Loucy (cell line): ENCODE data around the gene IL20.
A peak's percentile ranks its signal among the peaks of the same experiment; 100 is the strongest.

ENCODE experiments used
- H2AFZ ChIP-seq: fragments of 200-600 bp; sonication (generic); 2 replicates; pipeline ENCODE4 v1.6.0; 2016; ENCODE audit warnings: antibody characterized with exemption, mild to moderate bottlenecking, low read length, moderate library complexity
- H3F3A ChIP-seq: fragments of 200-600 bp; 2 replicates; pipeline ENCODE4 v1.6.0; 2016; ENCODE audit warnings: antibody characterized with exemption, low read depth, mild to moderate bottlenecking
- H3K27me3 ChIP-seq: fragments of 200-600 bp; sonication (generic); 2 replicates; pipeline ENCODE4 v1.6.1; 2014; ENCODE audit warnings: low read length, mild to moderate bottlenecking; ENCODE audit not compliant: insufficient read depth, poor library complexity, severe bottlenecking
- H3K36me3 ChIP-seq: fragments of 200-600 bp; sonication (generic); 2 replicates; pipeline ENCODE4 v1.6.1; 2016; ENCODE audit warnings: low read length; ENCODE audit not compliant: insufficient read depth
- H3K4me1 ChIP-seq: fragments of 200-600 bp; sonication (generic); 2 replicates; pipeline ENCODE4 v1.5.1; 2014; ENCODE audit warnings: low read length, mild to moderate bottlenecking; ENCODE audit not compliant: insufficient read depth, poor library complexity, severe bottlenecking
- H3K4me2 ChIP-seq: fragments of 200-600 bp; sonication (generic); 2 replicates; pipeline ENCODE4 v1.6.0; 2014; ENCODE audit warnings: antibody characterized with exemption, low read length, low read depth, mild to moderate bottlenecking; ENCODE audit not compliant: poor library complexity, severe bottlenecking
- H3K4me3 ChIP-seq: fragments of 200-600 bp; sonication (generic); 2 replicates; pipeline ENCODE4 v1.5.1; 2014; ENCODE audit warnings: low read length, mild to moderate bottlenecking, mixed read lengths; ENCODE audit not compliant: poor library complexity, severe bottlenecking
- H3K79me2 ChIP-seq: fragments of 200-600 bp; sonication (generic); 2 replicates; pipeline ENCODE4 v1.6.1; 2014; ENCODE audit warnings: low read length; ENCODE audit not compliant: insufficient read depth
- H3K9ac ChIP-seq: fragments of 200-600 bp; sonication (generic); 2 replicates; pipeline ENCODE4 v1.6.0; 2014; ENCODE audit warnings: mild to moderate bottlenecking, low read depth, low read length, moderate library complexity; ENCODE audit not compliant: poor library complexity, severe bottlenecking
- H3K9me2 ChIP-seq: fragments of 200-600 bp; sonication (generic); replicated peaks from 2 replicates; pipeline ENCODE4 v1.6.1; 2016; ENCODE audit warnings: low read depth, low read length, mixed read lengths
- H3K9me3 ChIP-seq: fragments of 200-600 bp; sonication (generic); 2 replicates; pipeline ENCODE4 v1.6.1; 2014; ENCODE audit warnings: mild to moderate bottlenecking, antibody characterized with exemption, low read length, low read depth; ENCODE audit not compliant: insufficient read depth
- H4K20me1 ChIP-seq: fragments of 200-600 bp; sonication (generic); 2 replicates; pipeline ENCODE4 v1.6.0; 2014; ENCODE audit warnings: antibody characterized with exemption, low read length, mild to moderate bottlenecking; ENCODE audit not compliant: insufficient read depth, poor library complexity, severe bottlenecking
- CTCF ChIP-seq: fragments of 200-600 bp; sonication (generic); conservative IDR thresholded peaks from 2 replicates; pipeline ENCODE4 v1.5.1; 2014; ENCODE audit warnings: mild to moderate bottlenecking, antibody characterized with exemption, low read length
- EZH2phosphoT487 ChIP-seq: fragments of 200-600 bp; IDR thresholded peaks from 2 replicates; pipeline ENCODE4 v1.6.1; 2018; ENCODE audit warnings: antibody characterized with exemption, mild to moderate bottlenecking, moderate library complexity, borderline replicate concordance

IL20 gene

GRCh38 chr1:206828061-206828460, 37.4 kb upstream of the IL20 start:
- no peaks in the 10 kb centered on the region for H3K79me2 ChIP-seq
- H3K36me3 ChIP-seq, result no peaks in the 10 kb centered on the region
- no peaks in the 10 kb centered on the region for H4K20me1 ChIP-seq
- no peaks in the 10 kb centered on the region for H3K9me2 ChIP-seq
- no peak for TF ChIP-seq CTCF
- no peak for TF ChIP-seq EZH2phosphoT487
- no peak overlapping the region for H3K9ac ChIP-seq
- H3K4me2 ChIP-seq, result no peak overlapping the region
- 0 out of 2 replicates have a peak, but pooled peaks cover 3% of the 10 kb centered on the region for H3F3A ChIP-seq
- H3K4me1 ChIP-seq, result peaks cover 45% of the 10 kb centered on the region
- H2AFZ ChIP-seq, result no peak overlapping the region
- H3K27me3 ChIP-seq, result no peaks in the 10 kb centered on the region
- no peak overlapping the region for H3K4me3 ChIP-seq
- no peaks in the 10 kb centered on the region for H3K9me3 ChIP-seq

- Histone ChIP-seq H3K9me3 (no peaks in the 10 kb centered on the region), H3K79me2 (no peaks in the 10 kb centered on the region), H3K4me1 (peaks cover 52% of the 10 kb centered on the region), H3K36me3 (no peaks in the 10 kb centered on the region), H4K20me1 (no peaks in the 10 kb centered on the region), H3K9ac (no peak overlapping the region), H3F3A (0 out of 2 replicates have a peak, but pooled peaks cover 3% of the 10 kb centered on the region), H3K4me2 (peak overlapping the region; percentile 3), H3K4me3 (no peak overlapping the region), H2AFZ (no peak overlapping the region), H3K27me3 (no peaks in the 10 kb centered on the region), H3K9me2 (no peaks in the 10 kb centered on the region)
- TF ChIP-seq CTCF (no peak), EZH2phosphoT487 (no peak)
Observed at GRCh38 chr1:206828765-206829164, 36.7 kb upstream of the IL20 start.

GRCh38 chr1:206829282-206829681, 36.1 kb upstream of the IL20 start:
- Histone ChIP-seq H3K79me2 (no peaks in the 10 kb centered on the region), H2AFZ (peak overlapping the region; percentile 59; the same call in 1 of the 2 replicates)

More at GRCh38 chr1:206829282-206829681, 36.1 kb upstream of the IL20 start:
- no peaks in the 10 kb centered on the region for H3K9me2 ChIP-seq
- H3F3A ChIP-seq, result 0 out of 2 replicates have a peak, but pooled peaks cover 3% of the 10 kb centered on the region
- H3K36me3 ChIP-seq, result no peaks in the 10 kb centered on the region
- H3K4me2 ChIP-seq, result peak overlapping the region; percentile 3
- TF ChIP-seq CTCF, result no peak
- no peak for TF ChIP-seq EZH2phosphoT487
- no peaks in the 10 kb centered on the region for H4K20me1 ChIP-seq
- no peak overlapping the region for H3K9ac ChIP-seq
- no peak overlapping the region for H3K4me3 ChIP-seq
- no peaks in the 10 kb centered on the region for H3K9me3 ChIP-seq
- no peaks in the 10 kb centered on the region for H3K27me3 ChIP-seq
- H3K4me1 ChIP-seq, result peaks cover 53% of the 10 kb centered on the region
